ENCODE results near the gene NEDD4L. TPM values are rescaled to one million over a fixed set of nuclear protein-coding genes. Genes with fewer than 3 reads are reported as not detected.

NEDD4L gene
- polyA plus RNA-seq, 1 of the 3 experiments (the other 2 are of a cell fraction) = 13.2 TPM

GRCh38 chr18:58186258-58186948 is 142.4 kb downstream of the NEDD4L start:
- 10% methylated on average over 5 of the region's 6 CpGs for WGBS (ENCODE audit: low lambda C conversion rate)
- peak overlapping the region; percentile 66 to 74; a peak in 3 of 4 replicates for H3K27ac ChIP-seq (ENCODE audit: low read depth in 2 of 2, low read length in 1 of 2)
- H3K4me1 ChIP-seq (ENCODE audit: control insufficient read depth in 1 of 2, insufficient read depth in 2 of 2, low read depth in 1 of 2, low read length in 1 of 2) = peaks cover 13 to 16% of the 10 kb centered on the region in 2 experiments; a peak in 3 of 4 replicates
- H3K36me3 ChIP-seq (replicated peaks in 1 of 2; ENCODE audit: control insufficient read depth in 1 of 2, insufficient read depth in 2 of 2, low read length in 1 of 2) = no peaks in the 10 kb centered on the region
- H3K9ac ChIP-seq = peak overlapping the region; percentile 24
- H3F3A ChIP-seq (replicated peaks; ENCODE audit: insufficient read depth) = peaks cover 17% of the 10 kb centered on the region
- no peaks in the 10 kb centered on the region for H3K9me3 ChIP-seq
- H3K4me3 ChIP-seq (ENCODE audit: low read depth in 2 of 2, low read length in 1 of 2) = 0 out of 4 replicates have a peak overlapping the region, but pooled peaks of 1 of the 2 experiments have one; percentile 7
- no peak for TF ChIP-seq CHD2 (IDR thresholded peaks at IDR 0.05; ENCODE audit: low read length, partially characterized antibody)
- TF ChIP-seq POLR2AphosphoS5 (IDR thresholded peaks at IDR 0.05; ENCODE audit: low read depth, low read length) = no peak
- peak; percentile 79 for TF ChIP-seq JUND (IDR thresholded peaks at IDR 0.05)
- TF ChIP-seq, protein P1, sequence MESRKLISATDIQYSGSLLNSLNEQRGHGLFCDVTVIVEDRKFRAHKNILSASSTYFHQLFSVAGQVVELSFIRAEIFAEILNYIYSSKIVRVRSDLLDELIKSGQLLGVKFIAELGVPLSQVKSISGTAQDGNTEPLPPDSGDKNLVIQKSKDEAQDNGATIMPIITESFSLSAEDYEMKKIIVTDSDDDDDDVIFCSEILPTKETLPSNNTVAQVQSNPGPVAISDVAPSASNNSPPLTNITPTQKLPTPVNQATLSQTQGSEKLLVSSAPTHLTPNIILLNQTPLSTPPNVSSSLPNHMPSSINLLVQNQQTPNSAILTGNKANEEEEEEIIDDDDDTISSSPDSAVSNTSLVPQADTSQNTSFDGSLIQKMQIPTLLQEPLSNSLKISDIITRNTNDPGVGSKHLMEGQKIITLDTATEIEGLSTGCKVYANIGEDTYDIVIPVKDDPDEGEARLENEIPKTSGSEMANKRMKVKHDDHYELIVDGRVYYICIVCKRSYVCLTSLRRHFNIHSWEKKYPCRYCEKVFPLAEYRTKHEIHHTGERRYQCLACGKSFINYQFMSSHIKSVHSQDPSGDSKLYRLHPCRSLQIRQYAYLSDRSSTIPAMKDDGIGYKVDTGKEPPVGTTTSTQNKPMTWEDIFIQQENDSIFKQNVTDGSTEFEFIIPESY (IDR thresholded peaks at IDR 0.05; ENCODE audit: borderline replicate concordance, low read depth) = peak; percentile 15; the same call in 1 of the 2 replicates
- TF ChIP-seq RXRA (IDR thresholded peaks at IDR 0.05; ENCODE audit: borderline replicate concordance, low read depth) = 0 out of 2 replicates have a peak, but pooled peaks have one; percentile 42
- TF ChIP-seq TEAD4 (IDR thresholded peaks at IDR 0.05; ENCODE audit: borderline replicate concordance, insufficient read depth) = peak; percentile 24; the same call in 1 of the 2 replicates
- peak; percentile 90 for TF ChIP-seq PBX3 (IDR thresholded peaks at IDR 0.05)
- TF ChIP-seq, protein P2, sequence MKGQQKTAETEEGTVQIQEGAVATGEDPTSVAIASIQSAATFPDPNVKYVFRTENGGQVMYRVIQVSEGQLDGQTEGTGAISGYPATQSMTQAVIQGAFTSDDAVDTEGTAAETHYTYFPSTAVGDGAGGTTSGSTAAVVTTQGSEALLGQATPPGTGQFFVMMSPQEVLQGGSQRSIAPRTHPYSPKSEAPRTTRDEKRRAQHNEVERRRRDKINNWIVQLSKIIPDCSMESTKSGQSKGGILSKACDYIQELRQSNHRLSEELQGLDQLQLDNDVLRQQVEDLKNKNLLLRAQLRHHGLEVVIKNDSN (IDR thresholded peaks at IDR 0.05; ENCODE audit: borderline replicate concordance, low read depth) = peak; percentile 55; the same call in 1 of the 2 replicates
- peak; percentile 90 for TF ChIP-seq NFIC (IDR thresholded peaks at IDR 0.05; ENCODE audit: borderline replicate concordance)
- TF ChIP-seq, protein P3, sequence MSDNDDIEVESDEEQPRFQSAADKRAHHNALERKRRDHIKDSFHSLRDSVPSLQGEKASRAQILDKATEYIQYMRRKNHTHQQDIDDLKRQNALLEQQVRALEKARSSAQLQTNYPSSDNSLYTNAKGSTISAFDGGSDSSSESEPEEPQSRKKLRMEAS (IDR thresholded peaks at IDR 0.05; ENCODE audit: low read depth) = peak; percentile 61; the same call in 1 of the 2 replicates
- TF ChIP-seq FOSL2 (IDR thresholded peaks at IDR 0.05; ENCODE audit: borderline replicate concordance, low read depth) = peak; percentile 86; the same call in 1 of the 2 replicates
- peak; percentile 62 for TF ChIP-seq TCF12 (IDR thresholded peaks at IDR 0.05)
- TF ChIP-seq RFX5 (IDR thresholded peaks at IDR 0.05; ENCODE audit: low read length) = no peak
- TF ChIP-seq ELF1 (IDR thresholded peaks at IDR 0.05) = no peak
- peak; percentile 59; the same call in 1 of the 2 replicates for TF ChIP-seq YY1 (IDR thresholded peaks at IDR 0.05; ENCODE audit: low read depth)
- peak in 1 of 2 experiments; percentile 51; a peak in 2 of 4 replicates for TF ChIP-seq EP300 (IDR thresholded peaks at IDR 0.05; ENCODE audit: borderline replicate concordance in 1 of 2, low read depth in 1 of 2, low read length in 1 of 2)
- TF ChIP-seq MEF2A (IDR thresholded peaks at IDR 0.05; ENCODE audit: borderline replicate concordance, low read depth) = peak; percentile 43; the same call in 1 of the 2 replicates
- H3K79me2 ChIP-seq (ENCODE audit: insufficient read depth) = no peaks in the 10 kb centered on the region
- H3K9me2 ChIP-seq = no peaks in the 10 kb centered on the region
- ChIA-PET POLR2A (no interaction called here), CTCF (interaction anchor here (0.7 to 1.0 kb wide), 2 partner anchors 51 to 226 kb away, joined by 3 to 4 read pairs; no protein-coding TSS in a partner anchor)
- no peaks in the 10 kb centered on the region for H3K27me3 ChIP-seq (ENCODE audit: insufficient read depth)
- DNase-seq = no peak
- H3K4me2 ChIP-seq = peak overlapping the region; percentile 51
- H4K20me1 ChIP-seq (ENCODE audit: insufficient read depth) = no peaks in the 10 kb centered on the region
- H2AFZ ChIP-seq (ENCODE audit: low read depth) = no peak overlapping the region

Measured in SK-N-SH (cell line).